ENCODE measurements around the gene SCMH1. TPM values are rescaled to one million over a fixed set of nuclear protein-coding genes. Genes with fewer than 3 reads are reported as not detected.

The SCMH1 gene
- total RNA-seq, 2 donors from 2014 or later = 16.4 to 18.3 TPM

DNA sequence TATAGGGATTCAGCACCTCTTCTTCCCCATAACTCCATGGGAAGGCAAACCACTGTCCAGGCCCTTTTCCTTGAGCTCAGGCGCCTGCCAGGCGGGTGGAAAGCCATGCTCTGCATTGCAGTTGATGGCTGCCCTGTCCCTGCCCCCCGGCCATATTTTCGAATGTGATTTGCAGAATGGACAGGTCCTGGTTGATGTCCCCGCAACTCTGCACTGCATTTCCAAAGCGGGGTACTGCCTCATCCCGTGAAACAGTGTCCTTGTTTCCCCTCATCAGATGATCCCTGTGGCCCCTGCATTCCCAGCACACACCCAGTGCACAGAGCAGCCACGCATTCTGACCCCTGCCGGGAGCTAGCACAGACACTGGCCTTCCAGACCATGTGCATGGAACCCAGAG lies 33.7 kb upstream of the SCMH1 start:
- 91 to 96% methylated on average over 7 to 9 of the region's 9 CpGs for WGBS, 2 experiments (ENCODE audit: insufficient coverage in 1 of 2, insufficient read length in 1 of 2)
- H3K9me3 Mint-ChIP-seq = no peaks in the 10 kb centered on the region
- no peak overlapping the region for H3K27ac ChIP-seq (ENCODE audit: low read depth, low read length)

DNA sequence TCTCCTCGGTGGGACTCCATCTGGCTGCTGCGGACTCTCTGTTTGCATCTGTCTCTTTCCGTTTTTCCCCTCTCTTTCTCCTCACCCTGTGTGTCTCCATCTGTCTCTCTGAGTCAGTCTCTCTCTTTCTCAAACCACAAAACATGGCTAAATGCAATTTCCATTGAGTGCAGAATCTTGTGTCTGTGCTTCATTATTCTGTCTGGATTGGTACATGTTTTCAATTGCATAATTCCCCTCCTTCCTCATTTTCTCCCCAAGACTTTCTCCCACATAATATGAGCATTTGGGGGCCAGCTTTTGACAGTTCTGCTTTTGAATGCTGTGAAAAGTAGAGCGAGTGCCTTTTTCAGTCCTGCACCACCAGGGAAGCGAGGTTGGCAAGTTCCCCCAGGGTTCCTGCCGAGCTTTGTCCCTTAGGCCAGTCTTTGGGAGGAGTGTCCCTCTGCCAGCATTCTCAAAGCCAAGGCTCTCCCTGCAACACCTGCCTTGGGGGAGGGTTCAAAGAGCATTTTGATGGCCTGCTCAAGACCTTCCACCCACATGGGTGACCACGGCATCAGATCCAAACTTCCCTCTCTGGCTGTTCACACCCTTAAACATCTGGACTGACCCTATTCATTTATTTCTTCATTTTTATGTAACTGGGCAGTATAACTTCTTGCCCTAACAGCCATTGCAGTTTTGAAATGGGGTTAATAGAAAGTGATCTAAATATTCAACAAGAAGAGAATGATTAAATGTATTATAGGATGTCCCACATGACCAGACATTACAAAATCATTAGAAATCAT lies 32.8 kb upstream of the SCMH1 start:
- DNase-seq = no peak
- Histone ChIP-seq H3K27ac (ENCODE audit: low read depth, low read length) (no peak overlapping the region), H3K9me3 (ENCODE audit: control insufficient read depth, low read length) (no peaks in the 10 kb centered on the region), H3K4me3 (ENCODE audit: low read length) (no peak overlapping the region), H3K27me3 (ENCODE audit: control insufficient read depth, insufficient read depth, low read length, poor library complexity, severe bottlenecking) (no peaks in the 10 kb centered on the region), H3K4me1 (ENCODE audit: control insufficient read depth, insufficient read depth, low read length) (no peaks in the 10 kb centered on the region), H3K36me3 (ENCODE audit: control insufficient read depth, insufficient read depth, low read length) (no peaks in the 10 kb centered on the region), H3K9ac (ENCODE audit: extremely low read depth, low read length, poor library complexity, severe bottlenecking) (no peak overlapping the region)
- Mint-ChIP-seq H3K4me3 (no peak overlapping the region), H3K27me3 (ENCODE audit: insufficient read depth) (no peaks in the 10 kb centered on the region), H3K4me1 (no peaks in the 10 kb centered on the region), H3K27ac (no peak overlapping the region), H3K36me3 (ENCODE audit: low read depth) (no peaks in the 10 kb centered on the region), H3K9me3 (no peaks in the 10 kb centered on the region)
- TF ChIP-seq, protein P1, sequence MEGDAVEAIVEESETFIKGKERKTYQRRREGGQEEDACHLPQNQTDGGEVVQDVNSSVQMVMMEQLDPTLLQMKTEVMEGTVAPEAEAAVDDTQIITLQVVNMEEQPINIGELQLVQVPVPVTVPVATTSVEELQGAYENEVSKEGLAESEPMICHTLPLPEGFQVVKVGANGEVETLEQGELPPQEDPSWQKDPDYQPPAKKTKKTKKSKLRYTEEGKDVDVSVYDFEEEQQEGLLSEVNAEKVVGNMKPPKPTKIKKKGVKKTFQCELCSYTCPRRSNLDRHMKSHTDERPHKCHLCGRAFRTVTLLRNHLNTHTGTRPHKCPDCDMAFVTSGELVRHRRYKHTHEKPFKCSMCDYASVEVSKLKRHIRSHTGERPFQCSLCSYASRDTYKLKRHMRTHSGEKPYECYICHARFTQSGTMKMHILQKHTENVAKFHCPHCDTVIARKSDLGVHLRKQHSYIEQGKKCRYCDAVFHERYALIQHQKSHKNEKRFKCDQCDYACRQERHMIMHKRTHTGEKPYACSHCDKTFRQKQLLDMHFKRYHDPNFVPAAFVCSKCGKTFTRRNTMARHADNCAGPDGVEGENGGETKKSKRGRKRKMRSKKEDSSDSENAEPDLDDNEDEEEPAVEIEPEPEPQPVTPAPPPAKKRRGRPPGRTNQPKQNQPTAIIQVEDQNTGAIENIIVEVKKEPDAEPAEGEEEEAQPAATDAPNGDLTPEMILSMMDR (conservative IDR thresholded peaks at IDR 0.05) = no peak
- 80 to 87% methylated on average over 7 of the region's 7 CpGs for WGBS, 2 experiments (ENCODE audit: insufficient coverage in 1 of 2, insufficient read length in 1 of 2)

More for the DNA sequence above, 33.7 kb upstream of the SCMH1 start:
- no peak for DNase-seq
- TF ChIP-seq, protein P1 (conservative IDR thresholded peaks at IDR 0.05) = no peak
- no peaks in the 10 kb centered on the region for H3K9me3 ChIP-seq (ENCODE audit: control insufficient read depth, low read length)
- H3K4me1 ChIP-seq (ENCODE audit: control insufficient read depth, insufficient read depth, low read length) = no peaks in the 10 kb centered on the region
- H3K4me1 Mint-ChIP-seq = no peaks in the 10 kb centered on the region
- H3K9ac ChIP-seq (ENCODE audit: extremely low read depth, low read length, poor library complexity, severe bottlenecking) = no peak overlapping the region
- no peak overlapping the region for H3K4me3 Mint-ChIP-seq
- H3K27me3 Mint-ChIP-seq (ENCODE audit: insufficient read depth) = peaks cover 4% of the 10 kb centered on the region
- no peak overlapping the region for H3K27ac Mint-ChIP-seq
- no peak overlapping the region for H3K4me3 ChIP-seq (ENCODE audit: low read length)
- H3K36me3 ChIP-seq (ENCODE audit: control insufficient read depth, insufficient read depth, low read length) = no peaks in the 10 kb centered on the region
- no peaks in the 10 kb centered on the region for H3K27me3 ChIP-seq (ENCODE audit: control insufficient read depth, insufficient read depth, low read length, poor library complexity, severe bottlenecking)
- no peaks in the 10 kb centered on the region for H3K36me3 Mint-ChIP-seq (ENCODE audit: low read depth)

DNA sequence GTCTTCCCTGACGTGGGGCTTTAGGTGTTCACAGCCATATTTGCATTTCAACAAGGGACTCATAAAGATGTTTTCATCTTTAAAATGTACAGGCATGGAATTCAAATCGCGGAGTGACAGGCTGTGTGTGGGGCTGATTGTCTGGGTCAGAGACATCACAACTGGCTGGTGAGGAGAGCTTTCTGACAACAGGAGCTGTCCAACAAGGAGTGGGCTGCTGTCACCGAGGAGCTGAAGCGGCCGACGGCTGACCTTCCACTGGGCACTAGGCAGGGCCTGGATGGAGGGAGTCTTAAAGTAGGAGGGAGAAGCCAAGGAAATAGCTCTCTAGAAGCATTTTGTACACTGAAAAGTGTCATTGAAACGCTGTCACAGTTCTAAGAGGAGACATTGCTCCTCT lies 30.5 kb upstream of the SCMH1 start:
- no peaks in the 10 kb centered on the region for H3K9me3 Mint-ChIP-seq
- no peaks in the 10 kb centered on the region for H3K36me3 ChIP-seq (ENCODE audit: control insufficient read depth, insufficient read depth, low read length)
- no peaks in the 10 kb centered on the region for H3K27me3 Mint-ChIP-seq (ENCODE audit: insufficient read depth)
- no peak overlapping the region for H3K4me3 Mint-ChIP-seq
- no peak overlapping the region for H3K9ac ChIP-seq (ENCODE audit: extremely low read depth, low read length, poor library complexity, severe bottlenecking)
- H3K27ac ChIP-seq (ENCODE audit: low read depth, low read length) = no peak overlapping the region
- H3K27me3 ChIP-seq (ENCODE audit: control insufficient read depth, insufficient read depth, low read length, poor library complexity, severe bottlenecking) = no peaks in the 10 kb centered on the region
- TF ChIP-seq, protein P1 (conservative IDR thresholded peaks at IDR 0.05) = no peak
- H3K27ac Mint-ChIP-seq = no peak overlapping the region
- no peaks in the 10 kb centered on the region for H3K9me3 ChIP-seq (ENCODE audit: control insufficient read depth, low read length)
- H3K4me1 Mint-ChIP-seq = no peaks in the 10 kb centered on the region
- DNase-seq = no peak
- H3K4me3 ChIP-seq (ENCODE audit: low read length) = no peak overlapping the region
- 78 to 84% methylated on average over 5 to 8 of the region's 8 CpGs for WGBS, 2 experiments (ENCODE audit: insufficient coverage in 1 of 2, insufficient read length in 1 of 2)
- H3K36me3 Mint-ChIP-seq (ENCODE audit: low read depth) = no peaks in the 10 kb centered on the region
- no peaks in the 10 kb centered on the region for H3K4me1 ChIP-seq (ENCODE audit: control insufficient read depth, insufficient read depth, low read length)
